GM12878 (cell line): Measurements from ENCODE around the gene C15orf39. TPM values are rescaled to one million over a fixed set of nuclear protein-coding genes. Genes with fewer than 3 reads are reported as not detected.

Experiments
- ATAC-seq: fragments of 200-7000 bp; cut with Tn5 transposase; 3 replicates; pipeline ENCODE4 v1.9.1; 2020; ENCODE audit warnings: mild to moderate bottlenecking, moderate library complexity
- BruUV-seq: library from RNA; stranded (reverse); fragments of 400-500 nt; replicated peaks from 2 replicates; lab custom pipeline; 2021; lab: Mats Ljungman, UMichigan
- CTCF ChIA-PET: fragments of 300-600 bp; sonication (Branson Sonifier 250); formaldehyde crosslinking; extraction: SDS; loops from one replicate; lab custom pipeline; 2021; ENCODE audit warnings: inconsistent platforms; lab: Yijun Ruan, JAX
- POLR2A ChIA-PET: fragments of 350-600 bp; formaldehyde crosslinking; extraction: SDS; loops from one replicate; lab custom pipeline; 2021; ENCODE audit warnings: inconsistent platforms; lab: Charles Lee
- RAD21 ChIA-PET: fragments of 300-600 bp; sonication (Branson Sonifier 250); formaldehyde crosslinking; loops from one replicate; lab custom pipeline; 2023; ENCODE audit warnings: antibody characterized with exemption; ENCODE audit not compliant: unreplicated experiment; lab: Charles Lee
- SMC1A ChIA-PET: fragments of 300-600 bp; sonication (Branson Sonifier 250); formaldehyde crosslinking; loops from one replicate; lab custom pipeline; 2023; ENCODE audit not compliant: unreplicated experiment, uncharacterized antibody; lab: Charles Lee
- DNase-seq: peaks from one replicate; pipeline ENCODE4 v3.0.0-alpha.2; 2011; ENCODE audit warnings: low read depth, low spot score
- FAIRE-seq: peaks from 3 replicates; lab custom pipeline; 2011; peaks lifted over from hg19 to GRCh38; lab: Jason Lieb, UNC
- H2AFZ ChIP-seq: 2 replicates; pipeline ENCODE4 v1.6.0; 2011; ENCODE audit warnings: low read depth, low read length, control low read depth; ENCODE audit not compliant: control insufficient read depth
- H3K27ac ChIP-seq: 2 replicates; pipeline ENCODE4 v1.5.1; 2011; ENCODE audit warnings: control low read depth; ENCODE audit not compliant: control insufficient read depth, insufficient read depth
- H3K27me3 ChIP-seq, 2 experiments: replicated peaks in 1 of 2; 2 replicates each; pipeline versions ENCODE4 v1.6.0 to v1.6.1; 2011; ENCODE audit warnings: low read length in 1 of 2; ENCODE audit not compliant: control insufficient read depth in 2 of 2, insufficient read depth in 2 of 2
- H3K36me3 ChIP-seq, 2 experiments: 2 replicates each; pipeline ENCODE4 v1.5.1; 2011; ENCODE audit warnings: low read length in 1 of 2; ENCODE audit not compliant: control insufficient read depth in 2 of 2, insufficient read depth in 2 of 2
- H3K4me1 ChIP-seq: 2 replicates; pipeline ENCODE4 v1.6.1; 2011; ENCODE audit warnings: mild to moderate bottlenecking, low read length, moderate library complexity, mixed read lengths; ENCODE audit not compliant: control insufficient read depth, insufficient read depth
- H3K4me2 ChIP-seq: 2 replicates; pipeline ENCODE4 v1.6.0; 2011; ENCODE audit warnings: control low read depth; ENCODE audit not compliant: control insufficient read depth, insufficient read depth
- H3K4me3 ChIP-seq: fragments of 200-600 bp; sonication (generic); 2 replicates; pipeline ENCODE4 v1.5.1; 2016
- H3K79me2 ChIP-seq: 2 replicates; pipeline ENCODE4 v1.6.0; 2011; ENCODE audit warnings: low read length; ENCODE audit not compliant: control insufficient read depth, insufficient read depth
- H3K9ac ChIP-seq: 2 replicates; pipeline ENCODE4 v1.8.0; 2011; ENCODE audit warnings: low read length, control low read depth, mixed read lengths; ENCODE audit not compliant: control insufficient read depth, insufficient read depth
- H3K9me3 ChIP-seq: replicated peaks from 3 replicates; pipeline ENCODE4 v1.5.1; 2011; ENCODE audit warnings: mild to moderate bottlenecking, low read length; ENCODE audit not compliant: control insufficient read depth, insufficient read depth
- H4K20me1 ChIP-seq: 2 replicates; pipeline ENCODE4 v1.6.0; 2011; ENCODE audit not compliant: control insufficient read depth, insufficient read depth
- ATF2 ChIP-seq: IDR thresholded peaks from 2 replicates; pipeline ENCODE4 v1.6.1; 2012; ENCODE audit warnings: low read length, inconsistent platforms
- BCL3 ChIP-seq: IDR thresholded peaks from 2 replicates; pipeline ENCODE4 v1.6.1; 2011; ENCODE audit warnings: borderline replicate concordance, low read depth, mild to moderate bottlenecking, moderate library complexity, low read length; ENCODE audit not compliant: insufficient read depth, poor library complexity, severe bottlenecking
- CEBPZ ChIP-seq: fragments of 150-350 bp; IDR thresholded peaks from 2 replicates; pipeline ENCODE4 v1.6.1; 2016; ENCODE audit warnings: low read depth, low read length
- CHD2 ChIP-seq: IDR thresholded peaks from 2 replicates; pipeline ENCODE4 v1.6.1; 2011; ENCODE audit warnings: low read depth, low read length, improper control_type of control experiment, borderline replicate concordance
- CREB1 ChIP-seq: IDR thresholded peaks from 2 replicates; pipeline ENCODE4 v1.6.1; 2012; ENCODE audit warnings: low read depth, mild to moderate bottlenecking, inconsistent platforms
- CREM ChIP-seq: IDR thresholded peaks from 2 replicates; pipeline ENCODE4 v1.6.1; 2014; ENCODE audit warnings: antibody characterized with exemption, low read depth
- EP300 ChIP-seq, 2 experiments: fragments of 150-350 bp in 1 of 2; IDR thresholded peaks; 2 replicates each; pipeline ENCODE4 v1.6.1; 2011 to 2012; ENCODE audit warnings: low read depth in 2 of 2, low read length in 2 of 2, borderline replicate concordance in 1 of 2, improper control_type of control experiment in 1 of 2, inconsistent platforms in 1 of 2; ENCODE audit not compliant: control insufficient read depth in 1 of 2
- FOXM1 ChIP-seq: IDR thresholded peaks from 2 replicates; pipeline ENCODE4 v1.6.1; 2012; ENCODE audit warnings: low read depth, mild to moderate bottlenecking, inconsistent platforms, low read length, moderate library complexity
- NR2C1 ChIP-seq: fragments of 450-650 bp; IDR thresholded peaks from 2 replicates; pipeline ENCODE4 v1.6.1; 2017; ENCODE audit warnings: antibody characterized with exemption, mild to moderate bottlenecking, moderate library complexity
- POLR2A ChIP-seq: IDR thresholded peaks from 2 replicates; pipeline ENCODE4 v1.6.1; 2011; ENCODE audit warnings: low read depth, mild to moderate bottlenecking, low read length
- POLR2AphosphoS2 ChIP-seq: IDR thresholded peaks from 2 replicates; pipeline ENCODE4 v1.6.1; 2011; ENCODE audit warnings: low read depth, mild to moderate bottlenecking, low read length, improper control_type of control experiment, moderate library complexity
- STAT1 ChIP-seq: fragments of 450-650 bp; conservative IDR thresholded peaks from 2 replicates; pipeline ENCODE4 v1.6.1; 2014; ENCODE audit warnings: antibody characterized with exemption, mild to moderate bottlenecking
- WGBS: methylation state at CpG from one replicate; pipeline ENCODE4 v1.1.6; 2016; ENCODE audit warnings: low lambda C conversion rate; ENCODE audit not compliant: insufficient replicate concordance, insufficient coverage; ENCODE audit errors: missing lambda C conversion rate; 5-methylcytosine and 5-hydroxymethylcytosine counted together
- in situ Hi-C: fragments of 300-500 bp; cut with MboI; formaldehyde crosslinking; loops from 9 replicates; pipeline ENCODE4 v1.14.3; 2018; ENCODE audit warnings: mixed read lengths
- intact Hi-C: fragments of 100-400 bp; cut with micrococcal nuclease; formaldehyde crosslinking; loops from one replicate; pipeline ENCODE4 v1.14.2; 2022; ENCODE audit not compliant: unreplicated experiment
- polyA plus RNA-seq, 11 experiments: library from polyadenylated mRNA; depleted of rRNA in 4 of 11; unstranded in 6 of 11; stranded (reverse) in 5 of 11; fragments of >200 nt; fragmentation: Nextera tagmentation in 4 of 11; fragmentation: Illumina TruSeq in 1 of 11; extraction: Ambion mirVana in 4 of 11; extraction: Trizol in 1 of 11; gene quantifications; 1 replicate in 1 of 11; 2 replicates in 10 of 11; pipeline versions ENCODE4 v1.2.1 to v1.2.3, GENCODE V29; 2011 to 2016; ENCODE audit warnings: inconsistent platforms in 2 of 11, missing spikeins in 2 of 11, low read depth in 1 of 11
- total RNA-seq, 4 experiments: library from RNA; depleted of rRNA in 3 of 4; stranded (reverse); fragments of >200 nt in 3 of 4; fragmentation: Illumina TruSeq in 1 of 4; extraction: Trizol in 1 of 4; gene quantifications; 2 replicates each; pipeline versions ENCODE4 v1.2.1 to v1.2.3, GENCODE V29; 2013 to 2021

The C15orf39 gene
- total and polyA plus RNA-seq, 10 of the 15 experiments (the other 5 are each of a cell fraction or from before 2014, with no cell fraction given) = 2.3 to 139 (median 33.0) TPM

- TF ChIP-seq CREB1 (peak; percentile 38; the same call in 1 of the 2 replicates), BCL3 (peak; percentile 16)
Measured at GRCh38 chr15:75214293-75215096, 12.8 kb downstream of the C15orf39 start (continued).

- no peak overlapping the region for H3K4me3 ChIP-seq
- DNase-seq (no peak), FAIRE-seq (no peak), ATAC-seq (peak; percentile 12)
- H3K27me3 ChIP-seq = no peaks in the 10 kb centered on the region
- no peaks in the 10 kb centered on the region for H3K9me3 ChIP-seq
- peaks cover 26% of the 10 kb centered on the region for H3K79me2 ChIP-seq
- ChIA-PET RAD21 (interaction anchor here (0.8 to 1.1 kb wide), 3 partner anchors 11 to 24 kb away, joined by 3 to 4 read pairs (median 3); no protein-coding TSS in a partner anchor), CTCF (interaction anchor here (0.6 to 2.2 kb wide), 6 partner anchors 10 to 206 kb away, joined by 3 to 6 read pairs (median 3); no protein-coding TSS in a partner anchor), POLR2A (interaction anchor here (0.8 kb wide), 1 partner anchor 101 kb away, joined by 4 read pairs; no protein-coding TSS in a partner anchor), SMC1A (interaction anchor here (1.0 kb wide), 1 partner anchor 16 kb away, joined by 3 read pairs; no protein-coding TSS in a partner anchor)
- intact Hi-C loops = no loop called here
- no peak overlapping the region for H3K4me2 ChIP-seq
- no TSS peak for BruUV-seq
- H3K9ac ChIP-seq = no peak overlapping the region
- WGBS = 95% methylated on average over 5 of the region's 5 CpGs
- peaks cover 32% of the 10 kb centered on the region for H4K20me1 ChIP-seq
- H3K27ac ChIP-seq = no peak overlapping the region
- in situ Hi-C loops = no loop called here
- H3K4me1 ChIP-seq = peaks cover 17% of the 10 kb centered on the region
- H2AFZ ChIP-seq = no peak overlapping the region
- H3K36me3 ChIP-seq = peaks cover 28 to 29% of the 10 kb centered on the region in 2 experiments
- peak; percentile 22; the same call in 1 of the 2 replicates for TF ChIP-seq POLR2AphosphoS2
- no peak for TF ChIP-seq CREM
- peak; percentile 72 for TF ChIP-seq POLR2A
- no peak for TF ChIP-seq STAT1
- no peak for TF ChIP-seq CEBPZ
- TF ChIP-seq NR2C1 = no peak
- 0 out of 2 replicates have a peak, but pooled peaks have one; percentile 32 for TF ChIP-seq FOXM1
- TF ChIP-seq ATF2 = peak; percentile 10
- TF ChIP-seq CHD2 = 0 out of 2 replicates have a peak, but pooled peaks have one; percentile 5
- no peak for TF ChIP-seq EP300 (IDR thresholded peaks at IDR 0.05; ENCODE audit: borderline replicate concordance in 1 of 2, control insufficient read depth in 1 of 2, low read depth in 2 of 2, low read length in 2 of 2)
Measured at GRCh38 chr15:75215107-75216004, 13.7 kb downstream of the C15orf39 start.
